Smooth muscle cell (in vitro differentiated cells): ENCODE data around the gene CHMP4B. TPM values are rescaled to one million over a fixed set of nuclear protein-coding genes. Genes with fewer than 3 reads are reported as not detected.
A peak's percentile ranks its signal among the peaks of the same experiment; 100 is the strongest.

Experiments
- DNase-seq: peaks from one replicate; lab custom pipeline; 2025; ENCODE audit not compliant: unreplicated experiment; lab: John Stamatoyannopoulos, UW
- H2AFZ ChIP-seq: fragments of 200-600 bp; sonication (generic); 2 replicates; pipeline ENCODE4 v1.6.0; 2016; ENCODE audit warnings: antibody characterized with exemption, low read depth, mild to moderate bottlenecking
- H3F3A ChIP-seq: fragments of 200-600 bp; sonication (generic); 2 replicates; pipeline ENCODE4 v1.6.0; 2017; ENCODE audit warnings: antibody characterized with exemption, low read depth
- H3K27ac ChIP-seq: fragments of 200-600 bp; sonication (generic); 2 replicates; pipeline ENCODE4 v1.5.1; 2016; ENCODE audit warnings: low read depth, mild to moderate bottlenecking
- H3K27me3 ChIP-seq: fragments of 200-600 bp; sonication (generic); 2 replicates; pipeline ENCODE4 v1.6.1; 2016; ENCODE audit warnings: low read depth, mild to moderate bottlenecking
- H3K36me3 ChIP-seq: fragments of 200-600 bp; sonication (generic); 2 replicates; pipeline ENCODE4 v1.5.1; 2016; ENCODE audit warnings: low read depth
- H3K4me1 ChIP-seq: fragments of 200-600 bp; sonication (generic); 2 replicates; pipeline ENCODE4 v1.5.1; 2016; ENCODE audit warnings: low read depth
- H3K4me2 ChIP-seq: fragments of 200-600 bp; sonication (generic); 2 replicates; pipeline ENCODE4 v1.6.0; 2016; ENCODE audit warnings: mild to moderate bottlenecking
- H3K4me3 ChIP-seq: fragments of 200-600 bp; sonication (generic); 2 replicates; pipeline ENCODE4 v1.5.1; 2016; ENCODE audit warnings: mild to moderate bottlenecking
- H3K79me2 ChIP-seq: fragments of 200-600 bp; sonication (generic); 2 replicates; pipeline ENCODE4 v1.6.0; 2016; ENCODE audit warnings: low read depth, mild to moderate bottlenecking
- H3K9ac ChIP-seq: fragments of 200-600 bp; sonication (generic); 2 replicates; pipeline ENCODE4 v1.6.0; 2016; ENCODE audit warnings: low read depth
- H3K9me3 ChIP-seq: fragments of 200-600 bp; sonication (generic); replicated peaks from 2 replicates; pipeline ENCODE4 v1.5.1; 2016; ENCODE audit warnings: low read depth
- H4K20me1 ChIP-seq: fragments of 200-600 bp; sonication (generic); 2 replicates; pipeline ENCODE4 v1.6.0; 2016; ENCODE audit warnings: low read depth
- WGBS: methylation state at CpG from one replicate; pipeline ENCODE4 v1.1.7; 2016; ENCODE audit warnings: low lambda C conversion rate; 5-methylcytosine and 5-hydroxymethylcytosine counted together
- polyA plus RNA-seq: library from polyadenylated mRNA; unstranded; fragments of >200 nt; fragmentation: Nextera tagmentation; extraction: Ambion mirVana; gene quantifications from 2 replicates; pipeline ENCODE4 v1.2.1, GENCODE V29; 2016
- total RNA-seq: library from RNA; depleted of rRNA; stranded (reverse); fragments of >200 nt; gene quantifications from 2 replicates; pipeline ENCODE4 v1.2.3, GENCODE V29; 2014
- TF ChIP-seq, protein P1 (sequence below): fragments of 200-600 bp; sonication (generic); IDR thresholded peaks from 2 replicates; pipeline ENCODE4 v1.5.1; 2017; ENCODE audit warnings: borderline replicate concordance, mild to moderate bottlenecking, antibody characterized with exemption; ENCODE audit not compliant: insufficient read depth, poor library complexity, severe bottlenecking

The CHMP4B gene
- total and polyA plus RNA-seq, 2 experiments from 2014 or later, result 6.2 to 49.4 TPM

DNA sequence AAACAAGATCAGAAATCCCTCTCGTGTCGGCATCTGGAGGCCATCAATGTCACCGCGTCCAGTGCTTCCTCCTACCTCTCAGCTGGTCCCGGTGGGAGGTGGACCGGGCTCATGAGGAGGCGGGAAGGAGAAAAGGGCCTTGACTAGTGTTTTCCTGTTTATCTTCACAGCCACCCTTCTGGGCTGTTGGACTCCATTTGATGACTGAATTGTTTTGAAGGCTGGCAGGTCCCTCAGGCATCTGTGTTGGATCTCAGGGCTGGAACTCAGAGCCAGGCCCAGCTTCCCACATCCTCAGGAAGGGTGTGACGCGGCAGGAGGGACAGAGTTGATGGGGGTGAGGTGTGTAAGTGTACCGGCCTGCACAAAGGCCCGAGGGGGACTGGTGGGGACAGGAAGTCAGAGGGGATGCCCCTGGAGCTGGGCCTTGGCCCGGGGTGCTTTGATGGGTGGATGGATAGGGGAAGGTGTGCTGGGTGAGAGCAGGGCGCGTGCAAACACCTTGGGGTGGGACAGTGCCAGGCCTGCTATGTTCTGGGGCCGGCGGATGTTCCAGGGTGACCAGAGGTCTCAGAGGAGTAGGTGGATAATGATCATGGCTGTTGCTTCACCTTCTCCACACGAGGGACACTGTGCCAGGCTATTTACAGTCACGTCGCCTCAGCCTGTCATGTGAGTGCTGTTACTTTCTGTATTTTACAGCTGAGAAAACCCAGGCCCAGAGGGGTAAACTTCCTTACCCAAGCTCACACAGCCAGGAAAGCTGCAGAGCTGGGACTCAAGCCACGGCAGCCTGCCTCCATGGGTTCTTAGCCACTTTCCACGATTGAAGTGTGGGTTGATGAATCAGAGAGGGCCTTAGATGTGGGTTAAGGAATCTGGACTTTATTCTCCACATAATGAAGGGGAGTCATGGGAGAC lies 17.9 kb upstream of the CHMP4B start:
- no peak for DNase-seq

DNA sequence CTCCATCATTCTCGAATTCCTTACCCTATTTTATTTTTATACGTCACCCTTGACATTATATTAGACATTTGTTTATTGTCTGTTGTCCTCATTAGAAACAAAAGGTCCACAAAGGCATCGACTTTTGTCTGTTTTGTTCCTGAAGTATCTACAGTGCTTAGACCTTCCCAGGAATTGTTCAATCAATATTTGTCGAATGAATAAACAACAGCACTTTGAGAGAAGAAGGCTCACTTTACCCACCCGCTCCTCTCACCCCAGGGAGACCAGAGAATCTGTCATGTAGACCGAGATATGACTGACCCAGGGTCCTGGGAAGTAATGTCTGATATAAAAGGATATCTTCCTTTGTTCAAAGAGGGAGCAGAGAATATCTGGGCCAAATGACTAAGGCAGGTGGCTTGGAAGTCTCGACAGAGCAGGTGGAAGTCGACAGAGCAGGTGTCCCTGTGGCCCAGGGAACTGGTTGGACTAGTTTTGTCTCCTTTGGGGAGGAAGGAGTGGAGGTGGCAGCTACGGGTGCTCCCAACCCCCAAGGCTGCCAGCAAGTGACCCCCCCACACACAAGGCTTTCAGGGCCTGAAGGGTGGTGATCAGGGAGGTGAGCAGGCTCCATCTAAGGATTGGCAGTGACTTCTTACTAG lies 14.8 kb upstream of the CHMP4B start:
- TF ChIP-seq, protein P1, sequence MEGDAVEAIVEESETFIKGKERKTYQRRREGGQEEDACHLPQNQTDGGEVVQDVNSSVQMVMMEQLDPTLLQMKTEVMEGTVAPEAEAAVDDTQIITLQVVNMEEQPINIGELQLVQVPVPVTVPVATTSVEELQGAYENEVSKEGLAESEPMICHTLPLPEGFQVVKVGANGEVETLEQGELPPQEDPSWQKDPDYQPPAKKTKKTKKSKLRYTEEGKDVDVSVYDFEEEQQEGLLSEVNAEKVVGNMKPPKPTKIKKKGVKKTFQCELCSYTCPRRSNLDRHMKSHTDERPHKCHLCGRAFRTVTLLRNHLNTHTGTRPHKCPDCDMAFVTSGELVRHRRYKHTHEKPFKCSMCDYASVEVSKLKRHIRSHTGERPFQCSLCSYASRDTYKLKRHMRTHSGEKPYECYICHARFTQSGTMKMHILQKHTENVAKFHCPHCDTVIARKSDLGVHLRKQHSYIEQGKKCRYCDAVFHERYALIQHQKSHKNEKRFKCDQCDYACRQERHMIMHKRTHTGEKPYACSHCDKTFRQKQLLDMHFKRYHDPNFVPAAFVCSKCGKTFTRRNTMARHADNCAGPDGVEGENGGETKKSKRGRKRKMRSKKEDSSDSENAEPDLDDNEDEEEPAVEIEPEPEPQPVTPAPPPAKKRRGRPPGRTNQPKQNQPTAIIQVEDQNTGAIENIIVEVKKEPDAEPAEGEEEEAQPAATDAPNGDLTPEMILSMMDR, result no peak
- H3K4me1 ChIP-seq, result no peaks in the 10 kb centered on the region
- no peak overlapping the region for H3K9ac ChIP-seq
- WGBS, result 81% methylated on average over 9 of the region's 9 CpGs
- H2AFZ ChIP-seq, result no peak overlapping the region
- no peaks in the 10 kb centered on the region for H3K27me3 ChIP-seq
- peaks cover 18% of the 10 kb centered on the region for H3F3A ChIP-seq
- H3K9me3 ChIP-seq, result no peaks in the 10 kb centered on the region
- H4K20me1 ChIP-seq, result no peaks in the 10 kb centered on the region
- no peak overlapping the region for H3K4me3 ChIP-seq
- no peak overlapping the region for H3K4me2 ChIP-seq
- peak overlapping the region; percentile 56 for H3K27ac ChIP-seq
- no peaks in the 10 kb centered on the region for H3K36me3 ChIP-seq
- no peak for DNase-seq
- no peaks in the 10 kb centered on the region for H3K79me2 ChIP-seq

More for the DNA sequence above, 17.9 kb upstream of the CHMP4B start:
- H3K27me3 ChIP-seq, result no peaks in the 10 kb centered on the region
- H2AFZ ChIP-seq, result no peak overlapping the region
- no peak overlapping the region for H3K9ac ChIP-seq
- no peaks in the 10 kb centered on the region for H3K36me3 ChIP-seq
- H3K27ac ChIP-seq, result peak overlapping the region; percentile 25
- peaks cover 24% of the 10 kb centered on the region for H3F3A ChIP-seq
- 35% methylated on average over 21 of the region's 21 CpGs for WGBS
- H3K79me2 ChIP-seq, result no peaks in the 10 kb centered on the region
- no peaks in the 10 kb centered on the region for H3K4me1 ChIP-seq
- peaks cover 3% of the 10 kb centered on the region for H4K20me1 ChIP-seq
- TF ChIP-seq, protein P1, result no peak
- H3K4me2 ChIP-seq, result peak overlapping the region; percentile 34
- no peak overlapping the region for H3K4me3 ChIP-seq
- H3K9me3 ChIP-seq, result no peaks in the 10 kb centered on the region

DNA sequence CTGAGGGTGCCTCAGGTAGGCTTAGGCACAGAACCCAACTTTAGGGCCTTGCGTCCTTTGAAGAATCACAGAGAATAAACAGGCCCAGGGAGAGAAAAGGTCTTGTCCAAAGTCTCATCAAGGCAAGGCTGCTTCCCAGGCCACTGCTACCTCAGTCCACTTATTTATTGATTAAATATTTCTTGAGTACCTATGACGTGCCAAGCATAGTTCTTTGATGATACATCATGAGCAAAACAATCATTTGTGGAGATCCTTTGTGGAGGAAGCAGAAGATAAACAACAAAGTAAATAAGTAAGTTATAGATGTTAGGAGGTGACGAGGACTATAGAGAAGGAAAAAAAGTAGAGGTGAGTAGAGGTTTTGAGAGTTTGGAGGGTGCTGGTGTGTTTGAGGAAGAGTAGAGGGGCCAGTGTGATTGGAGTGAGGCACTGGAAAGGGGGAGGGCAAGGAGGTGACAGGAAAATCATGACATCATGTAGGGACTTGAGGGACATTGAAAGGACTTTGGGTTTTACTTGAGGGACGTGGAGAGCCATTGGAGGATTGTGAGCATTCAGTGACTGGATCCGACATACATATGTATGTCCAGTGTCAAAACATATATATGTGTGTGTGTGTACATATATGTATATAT lies 14.1 kb upstream of the CHMP4B start:
- H2AFZ ChIP-seq, result no peak overlapping the region

More for the DNA sequence above, 14.1 kb upstream of the CHMP4B start:
- no peak for DNase-seq
- no peaks in the 10 kb centered on the region for H3K79me2 ChIP-seq
- H4K20me1 ChIP-seq, result no peaks in the 10 kb centered on the region
- 88% methylated on average over 5 of the region's 5 CpGs for WGBS
- no peak overlapping the region for H3K4me3 ChIP-seq
- no peaks in the 10 kb centered on the region for H3K4me1 ChIP-seq
- H3K27me3 ChIP-seq, result no peaks in the 10 kb centered on the region
- H3K27ac ChIP-seq, result peak overlapping the region; percentile 56
- TF ChIP-seq, protein P1, result no peak
- no peak overlapping the region for H3K9ac ChIP-seq
- H3K4me2 ChIP-seq, result no peak overlapping the region
- H3K36me3 ChIP-seq, result no peaks in the 10 kb centered on the region
- no peaks in the 10 kb centered on the region for H3K9me3 ChIP-seq
- peaks cover 18% of the 10 kb centered on the region for H3F3A ChIP-seq
